Germinal center (tissue), 1 donor: ENCODE data around the gene CCDC137.

Source experiments
- DNase-seq: peaks from one replicate; pipeline ENCODE4 v3.0.0; 2012; ENCODE audit warnings: mixed read lengths, low spot score

The CCDC137 gene

GRCh38 chr17:81701288-81702071, 34.9 kb downstream of the CCDC137 start:
- DNase-seq, result no peak

- DNase-seq, result peak; percentile 94
These were observed 36.6 kb downstream of the CCDC137 start, which contains the start of gene MRPL12 for GRCh38 chr17:81702934-81703746. Gene MRPL12, plus strand, starts transcription at chr17:81703367. Its CDS starts 135 bp downstream, at chr17:81703502.

- DNase-seq, result no peak
These were observed 37.5 kb downstream of the CCDC137 start for GRCh38 chr17:81703747-81704654.

GRCh38 chr17:81705518-81706231, 39.1 kb downstream of the CCDC137 start:
- DNase-seq, result no peak

- DNase-seq, result no peak
These were observed 39.7 kb downstream of the CCDC137 start for GRCh38 chr17:81706232-81706611.

GRCh38 chr17:81706757-81707624, 40.5 kb downstream of the CCDC137 start:
- DNase-seq, result no peak

- no peak for DNase-seq
These were observed 41.4 kb downstream of the CCDC137 start for GRCh38 chr17:81707725-81708646.

GRCh38 chr17:81708739-81709185, 42.2 kb downstream of the CCDC137 start:
- DNase-seq, result no peak

- no peak for DNase-seq
These were observed 44.2 kb downstream of the CCDC137 start for GRCh38 chr17:81710514-81711308.

GRCh38 chr17:81711814-81712467, 45.4 kb downstream of the CCDC137 start, which contains the start of gene SLC25A10:
Gene SLC25A10, plus strand, starts transcription at chr17:81712284. Its CDS starts 143 bp downstream, at chr17:81712427.
- DNase-seq, result peak; percentile 92

- no peak for DNase-seq
These were observed 46.0 kb downstream of the CCDC137 start for GRCh38 chr17:81712468-81713003.

GRCh38 chr17:81713004-81713555, 46.5 kb downstream of the CCDC137 start:
- DNase-seq, result no peak

- no peak for DNase-seq
These were observed 47.2 kb downstream of the CCDC137 start for GRCh38 chr17:81713556-81714411.

GRCh38 chr17:81714412-81715106, 48.0 kb downstream of the CCDC137 start:
- no peak for DNase-seq

GRCh38 chr17:81715107-81715871, 48.8 kb downstream of the CCDC137 start:
- DNase-seq, result no peak
